COR-L47 (cell line): Measurements from ENCODE around the gene DBH.

Experiments
- DNase-seq: peaks from one replicate; lab custom pipeline; 2025; lab: John Stamatoyannopoulos, UW

Gene DBH

DNA sequence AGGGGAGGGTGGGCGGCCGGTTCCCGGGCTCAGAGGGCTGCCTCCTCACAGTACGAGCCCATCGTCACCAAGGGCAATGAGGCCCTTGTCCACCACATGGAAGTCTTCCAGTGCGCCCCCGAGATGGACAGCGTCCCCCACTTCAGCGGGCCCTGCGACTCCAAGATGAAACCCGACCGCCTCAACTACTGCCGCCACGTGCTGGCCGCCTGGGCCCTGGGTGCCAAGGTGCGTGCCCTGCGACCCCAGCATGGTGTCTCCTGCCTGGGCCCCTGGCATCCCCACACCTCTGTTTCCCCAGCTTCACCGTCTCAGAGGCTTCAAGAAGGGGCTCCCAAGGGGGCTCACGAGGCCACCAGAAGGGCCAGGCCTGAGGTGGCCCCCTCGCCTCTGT lies 7.2 kb downstream of the DBH start:
- DNase-seq = no peak

DNA sequence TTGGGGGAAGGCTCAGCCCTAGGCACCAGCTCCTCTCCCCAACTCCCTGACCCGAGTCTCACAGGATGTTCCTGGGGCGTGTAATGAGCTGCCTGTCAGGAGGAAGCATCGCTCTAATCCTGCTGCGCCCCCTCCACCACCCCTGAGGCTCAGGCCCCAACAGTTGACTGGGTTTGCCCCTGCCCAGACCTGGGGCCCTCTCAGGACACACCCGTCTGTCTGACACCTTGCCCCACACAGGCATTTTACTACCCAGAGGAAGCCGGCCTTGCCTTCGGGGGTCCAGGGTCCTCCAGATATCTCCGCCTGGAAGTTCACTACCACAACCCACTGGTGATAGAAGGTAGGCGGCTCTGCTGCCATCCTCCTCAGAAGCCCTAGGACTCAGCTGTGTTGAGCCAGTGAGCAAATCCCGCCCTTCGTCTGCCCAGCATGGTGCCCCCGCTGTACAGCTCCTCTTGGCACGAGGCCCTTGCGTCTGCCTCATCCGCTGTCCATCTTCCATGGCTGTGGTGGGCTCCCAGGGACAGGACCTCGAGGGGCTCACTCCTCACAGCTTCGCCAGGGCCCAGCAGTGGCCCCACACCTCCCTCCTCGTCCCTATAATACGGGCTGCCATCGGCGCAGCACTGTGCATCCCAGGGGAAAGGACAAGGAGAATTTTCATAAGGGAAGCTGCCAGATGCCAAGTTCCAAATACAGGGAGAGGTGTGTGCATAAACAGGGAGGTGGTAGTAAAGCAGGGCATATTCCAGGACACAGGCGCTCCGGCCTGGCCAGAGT lies 8.0 kb downstream of the DBH start:
- DNase-seq = no peak

- no peak for DNase-seq
Observed at GRCh38 chr9:133645021-133645765, 9.0 kb downstream of the DBH start.

- DNase-seq = no peak
Observed at GRCh38 chr9:133647148-133647547, 11.0 kb downstream of the DBH start.

- DNase-seq = no peak
Observed at GRCh38 chr9:133647765-133648469, 11.8 kb downstream of the DBH start.

- no peak for DNase-seq
Observed at GRCh38 chr9:133649194-133649593, 13.0 kb downstream of the DBH start.

- no peak for DNase-seq
Observed at GRCh38 chr9:133650026-133650425, 13.9 kb downstream of the DBH start.

DNA sequence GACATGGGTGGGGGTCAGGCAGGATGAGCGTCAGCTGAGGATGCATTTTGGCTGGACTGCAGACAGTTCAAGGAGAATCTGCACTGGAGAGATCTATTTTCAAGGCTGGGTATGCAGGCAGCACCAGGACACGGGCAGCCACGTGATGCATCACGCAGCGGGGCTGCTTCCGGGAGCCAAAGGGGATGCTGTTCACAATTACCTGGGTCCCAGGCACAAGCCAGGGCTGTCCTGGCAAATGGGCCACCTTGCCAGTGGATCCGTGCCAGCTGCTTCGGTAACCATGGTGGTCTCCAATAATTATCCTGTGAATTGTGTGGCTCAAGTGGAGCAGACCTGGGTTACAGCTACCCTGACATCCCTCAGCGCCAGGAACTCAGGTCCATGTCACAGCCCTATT lies 17.5 kb downstream of the DBH start:
- no peak for DNase-seq

DNA sequence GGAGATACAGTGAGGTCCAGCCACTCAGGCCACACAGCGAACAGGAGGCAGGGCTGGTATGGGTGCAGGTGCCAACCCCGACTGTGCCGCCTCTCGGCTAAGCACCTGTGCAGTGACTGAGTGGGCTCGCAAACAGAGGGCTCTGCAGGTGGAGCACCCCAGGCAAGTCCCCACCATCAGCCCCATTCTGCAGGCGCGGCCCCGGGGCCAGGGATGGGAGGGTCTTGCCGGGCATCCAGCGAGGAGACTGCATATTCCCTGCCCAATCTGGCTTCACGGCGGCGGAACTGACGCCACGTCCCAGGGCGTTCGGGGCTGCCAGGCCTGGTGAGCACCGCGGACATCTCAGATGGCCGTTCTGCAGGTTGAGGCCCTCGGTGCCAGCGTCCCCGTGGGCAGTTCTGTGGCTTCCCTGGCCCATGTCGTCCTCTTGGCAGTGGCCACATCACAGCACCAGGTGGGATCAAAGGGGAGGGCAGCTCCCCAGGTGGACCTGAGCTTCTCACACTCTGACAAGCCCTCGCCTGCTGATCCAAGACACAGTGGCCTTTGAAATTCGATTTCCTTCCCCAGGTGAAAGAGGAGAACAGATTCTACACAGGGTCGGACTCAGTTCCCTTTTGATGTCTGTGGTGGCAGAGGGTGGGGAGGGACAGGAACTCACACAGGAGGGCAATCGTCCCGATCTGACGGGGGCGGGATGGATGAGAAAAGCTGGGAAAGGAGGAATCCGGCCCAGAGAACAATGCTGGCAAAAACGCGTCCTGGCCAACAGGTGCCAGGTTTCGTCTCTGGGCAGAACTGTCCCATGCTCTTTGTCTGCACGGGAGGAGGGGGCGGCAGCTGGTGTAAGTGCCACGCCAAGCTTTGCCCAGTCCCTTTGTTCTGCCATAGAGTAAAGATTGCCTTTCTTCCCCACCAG lies 18.8 kb downstream of the DBH start:
- DNase-seq = peak; percentile 53

DNA sequence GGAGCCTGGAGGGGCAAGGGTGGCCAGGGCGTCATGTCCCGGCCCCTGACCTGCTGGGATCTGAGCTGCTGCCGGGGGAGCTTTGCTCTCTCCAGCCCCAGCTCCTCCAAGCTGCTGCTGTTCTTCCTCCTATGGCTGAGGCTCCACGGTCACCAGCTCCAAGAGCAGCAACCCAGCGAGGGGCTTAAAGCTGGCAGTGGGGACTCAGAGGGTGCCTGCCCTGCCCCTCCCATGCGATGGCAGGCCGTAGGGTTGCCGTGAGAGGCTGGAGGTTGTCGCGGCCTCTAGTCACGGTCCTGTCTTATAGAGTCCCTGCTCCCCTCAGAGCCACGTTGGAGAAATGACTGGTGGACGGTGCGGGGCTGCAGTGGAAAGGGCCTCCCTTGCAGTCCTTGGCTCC lies 19.5 kb downstream of the DBH start:
- no peak for DNase-seq

DNA sequence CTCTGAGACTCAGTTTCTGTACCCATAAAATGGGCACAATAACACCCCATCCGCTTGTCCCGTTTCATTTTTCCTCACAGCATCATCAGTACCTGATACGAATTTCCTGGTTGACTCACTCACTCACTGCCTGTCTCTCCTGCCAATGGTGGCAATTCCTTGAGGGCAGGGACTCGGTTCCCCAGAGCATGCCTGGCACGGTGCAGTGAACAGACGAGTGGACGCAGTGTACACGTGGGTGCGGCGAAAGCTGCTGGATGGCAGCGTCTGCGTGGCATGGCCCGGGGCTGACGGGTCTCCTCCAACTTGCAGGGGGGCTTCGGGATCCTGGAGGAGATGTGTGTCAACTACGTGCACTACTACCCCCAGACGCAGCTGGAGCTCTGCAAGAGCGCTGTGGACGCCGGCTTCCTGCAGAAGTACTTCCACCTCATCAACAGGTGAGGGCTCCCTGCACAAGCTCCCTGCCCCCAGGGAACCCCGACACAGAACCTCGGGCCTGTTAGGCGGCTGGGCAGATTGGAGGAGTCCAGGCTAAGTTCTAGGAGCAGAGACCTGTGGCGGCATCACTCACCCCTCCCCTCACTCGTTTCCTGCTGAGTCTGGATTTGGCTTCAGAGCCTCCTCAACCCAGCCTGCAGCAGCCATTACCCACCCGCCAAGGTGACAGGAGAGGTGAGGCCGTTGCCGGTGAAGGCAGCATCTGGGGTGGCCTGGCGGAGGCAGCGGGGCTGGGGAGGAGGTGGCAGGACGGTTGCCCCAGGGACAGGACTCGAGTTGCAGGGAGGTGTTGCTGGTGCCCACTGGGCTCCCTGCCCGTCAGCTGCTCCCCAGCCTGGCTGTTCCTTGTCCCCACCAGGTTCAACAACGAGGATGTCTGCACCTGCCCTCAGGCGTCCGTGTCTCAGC lies 20.3 kb downstream of the DBH start:
- DNase-seq = no peak

DNA sequence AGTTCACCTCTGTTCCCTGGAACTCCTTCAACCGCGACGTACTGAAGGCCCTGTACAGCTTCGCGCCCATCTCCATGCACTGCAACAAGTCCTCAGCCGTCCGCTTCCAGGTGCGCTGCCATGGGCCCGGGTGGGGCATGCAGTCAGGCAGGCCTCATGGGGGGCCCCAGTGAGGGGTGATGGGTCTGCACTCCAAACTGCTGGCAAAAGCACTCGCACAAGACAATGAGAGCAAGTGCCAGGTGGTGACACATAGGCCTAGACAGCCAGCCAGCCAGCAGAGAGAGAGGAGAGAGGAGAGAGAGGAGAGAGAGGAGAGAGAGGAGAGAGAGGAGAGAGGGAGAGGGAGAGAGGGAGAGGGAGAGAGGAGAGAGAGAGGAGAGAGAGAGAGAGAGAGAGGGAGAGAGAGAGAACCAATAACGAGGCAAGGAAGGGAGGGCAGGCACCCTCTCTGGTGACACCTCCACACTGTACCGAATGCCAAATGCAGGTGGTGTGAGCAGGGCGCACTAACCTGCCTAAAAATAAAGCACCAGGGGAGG lies 21.0 kb downstream of the DBH start:
- peak; percentile 83 for DNase-seq

DNA sequence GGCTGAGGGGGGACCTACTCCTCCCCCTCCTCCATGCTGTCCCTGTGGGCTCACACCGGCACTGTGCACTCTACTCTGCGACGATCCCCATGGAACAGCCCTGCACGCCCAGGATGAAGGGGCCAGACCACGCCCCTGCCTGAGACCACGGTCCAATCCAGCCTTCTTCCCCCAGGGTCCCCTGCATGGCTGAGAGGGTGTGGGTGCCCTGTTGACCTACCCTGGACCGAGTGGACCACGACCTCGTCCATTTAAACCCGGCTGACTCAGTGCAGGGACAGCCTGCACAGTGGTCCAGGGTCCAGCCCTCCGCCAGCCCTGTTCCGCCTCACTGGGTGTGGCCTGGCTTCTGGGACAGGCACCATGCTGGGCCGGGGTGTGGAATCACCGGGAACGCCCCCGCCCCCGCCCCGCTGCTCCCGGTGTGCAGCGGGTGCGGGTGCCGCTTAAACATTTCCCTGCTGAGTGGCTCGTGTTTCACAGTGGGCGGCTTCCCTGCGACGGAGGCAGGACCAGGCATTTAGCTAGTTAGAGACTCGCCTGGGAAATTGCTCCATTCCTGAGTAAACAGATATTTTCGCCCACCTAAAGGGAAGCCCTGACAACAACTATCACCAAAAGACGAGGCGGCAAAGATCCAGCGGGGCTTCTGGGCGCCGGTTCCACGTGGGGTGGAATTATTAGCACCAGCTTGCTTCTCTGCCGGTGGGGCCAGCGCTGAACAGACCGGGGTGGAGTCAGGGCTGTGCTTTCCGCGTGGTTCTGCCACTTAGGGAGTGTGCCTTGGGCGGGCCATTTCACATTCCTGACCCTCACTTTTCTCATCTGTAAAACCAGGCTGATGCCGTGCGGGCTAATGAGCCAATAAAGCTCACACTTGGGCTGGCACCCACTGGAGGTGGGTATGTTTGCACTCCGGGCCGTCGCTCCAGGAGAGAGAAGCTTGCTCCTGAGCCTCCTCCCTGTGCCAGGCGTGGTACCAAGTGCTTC lies 22.6 kb downstream of the DBH start:
- DNase-seq = peak; percentile 91

DNA sequence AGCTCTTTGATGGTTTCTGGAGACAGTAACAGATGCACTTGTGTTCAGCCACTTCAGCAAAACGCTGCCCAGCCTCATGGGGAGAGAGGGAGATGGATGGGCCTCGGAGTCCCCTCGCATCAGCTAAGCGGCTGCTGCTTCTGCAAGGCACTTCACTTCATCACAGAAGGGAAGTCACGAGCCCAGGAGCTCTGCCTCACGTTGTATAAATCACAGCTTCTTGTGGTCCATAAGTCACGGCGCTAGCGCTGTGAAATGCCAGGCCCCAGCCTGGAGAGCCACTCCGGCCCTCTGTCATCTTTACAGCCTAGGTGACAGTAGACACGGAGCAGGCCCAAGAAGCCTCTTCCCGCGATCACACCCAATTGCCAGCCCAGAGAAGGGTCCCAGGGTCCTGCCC lies 23.4 kb downstream of the DBH start:
- no peak for DNase-seq

GRCh38 chr9:133661846-133662540 lies 25.8 kb downstream of the DBH start:
- DNase-seq = no peak

DNA sequence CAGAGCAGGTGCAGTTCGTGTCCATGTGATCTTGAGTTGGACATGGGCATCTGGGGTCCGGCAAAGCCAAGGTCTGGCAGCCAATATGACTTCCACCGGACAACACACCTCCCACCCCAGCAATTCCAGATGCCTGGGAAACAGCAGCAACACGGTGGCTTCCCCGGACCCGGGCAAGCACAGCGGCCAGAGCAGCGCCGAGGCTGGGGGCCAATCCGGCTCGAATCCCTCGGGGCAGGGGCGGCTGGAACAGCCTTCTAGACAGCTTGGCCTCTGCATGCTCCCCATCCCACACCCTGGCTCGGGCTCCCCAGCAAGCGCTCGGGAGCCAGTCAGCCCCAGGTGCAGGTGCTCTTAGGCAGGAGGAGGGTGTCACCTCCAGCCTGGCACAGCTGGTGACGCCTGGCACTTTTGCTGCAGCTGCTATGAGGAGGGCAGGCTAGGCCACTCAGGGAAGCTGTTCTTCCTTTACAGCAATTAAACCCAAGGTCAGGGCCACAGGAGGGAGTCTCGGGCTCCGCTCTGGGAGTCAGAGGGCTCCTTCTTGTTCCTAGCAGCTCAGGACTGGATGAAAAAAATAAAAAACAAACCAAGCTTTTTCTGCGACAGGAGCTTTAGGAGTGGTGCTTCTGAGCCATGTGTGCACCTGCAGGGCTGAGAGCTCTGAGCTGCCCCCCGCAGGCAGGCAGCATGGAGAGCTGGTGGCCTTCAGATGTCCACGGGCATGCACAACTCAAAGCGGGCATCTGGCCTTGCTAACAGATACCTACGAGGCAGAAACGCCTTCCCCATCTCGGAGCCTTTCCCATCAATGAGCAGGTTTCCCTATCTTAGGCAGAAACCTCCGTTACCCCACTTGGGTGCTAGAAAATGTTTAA lies 28.2 kb downstream of the DBH start:
- DNase-seq = peak; percentile 80

DNA sequence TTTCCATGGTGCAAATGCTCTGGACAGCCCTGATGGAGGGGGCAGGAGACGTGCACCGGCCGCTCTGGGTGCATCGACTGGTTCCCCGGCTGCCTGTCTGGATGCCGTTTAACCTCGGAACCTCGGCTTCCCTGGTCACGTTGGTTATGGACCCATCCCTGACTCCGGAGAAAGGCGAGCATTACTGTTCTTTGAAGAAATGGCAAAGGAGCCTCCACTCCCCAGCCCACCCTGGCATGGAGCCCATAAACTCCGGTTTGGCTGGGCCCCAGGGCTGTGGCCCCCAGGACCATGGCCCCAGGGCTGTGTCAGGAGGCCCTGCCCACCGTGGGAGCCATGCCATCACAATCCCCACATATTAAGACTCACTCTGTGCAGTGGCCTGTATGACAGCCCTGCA lies 28.9 kb downstream of the DBH start:
- DNase-seq = no peak

DNA sequence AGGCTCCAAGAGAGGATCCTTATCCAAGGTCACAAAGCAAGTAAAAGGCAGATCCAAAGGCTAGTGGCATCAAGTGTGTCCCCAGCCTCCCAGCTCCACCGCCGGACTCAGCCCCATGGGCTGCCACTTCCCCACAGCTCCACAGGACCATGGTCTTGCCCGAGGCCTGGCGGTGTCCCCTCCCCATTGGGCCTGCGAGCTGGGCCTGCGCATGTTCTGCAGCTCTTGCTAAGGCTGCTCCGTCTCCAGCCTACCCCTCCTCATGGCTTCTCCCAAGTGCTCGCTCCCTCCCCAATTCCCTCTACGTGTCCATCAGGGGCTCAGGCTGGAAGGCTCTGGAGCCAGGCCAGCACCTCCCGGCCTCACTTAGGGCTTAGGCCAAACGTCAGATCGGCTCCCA lies 29.4 kb downstream of the DBH start:
- DNase-seq = no peak
